ENCODE data around the gene RAI14.

Gene RAI14

GRCh38 chr5:34624691-34625090 lies 31.4 kb upstream of the RAI14 start:
- no peak overlapping the region for H3K4me3 ChIP-seq (ENCODE audit: insufficient read depth in 1 of 2, low read depth in 1 of 2, low read length in 2 of 2)
- H2BK12ac ChIP-seq (ENCODE audit: low read length in 2 of 2) = no peak overlapping the region
- H3K27me3 ChIP-seq (ENCODE audit: control insufficient read depth in 1 of 2, insufficient read depth in 1 of 2, low read length in 2 of 2) = no peaks in the 10 kb centered on the region
- peak overlapping the region in 1 of 2 experiments; percentile 9 for H3K18ac ChIP-seq (ENCODE audit: low read depth in 1 of 2, low read length in 2 of 2)
- no peak overlapping the region for H2BK5ac ChIP-seq (ENCODE audit: low read depth, low read length, poor library complexity, severe bottlenecking)
- no peaks in the 10 kb centered on the region for H3K79me1 ChIP-seq (replicated peaks; ENCODE audit: low read length, poor library complexity, severe bottlenecking)
- no peak overlapping the region for H3K14ac ChIP-seq (ENCODE audit: low read length in 2 of 2)
- no peak overlapping the region for H3K27ac ChIP-seq (ENCODE audit: low read length, poor library complexity, severe bottlenecking)
- no peak overlapping the region for H4K91ac ChIP-seq (ENCODE audit: low read length)
- H2AFZ ChIP-seq (ENCODE audit: low read depth, low read length) = no peak overlapping the region
- H3K23ac ChIP-seq (ENCODE audit: low read length in 2 of 2) = no peak overlapping the region
- H3K9ac ChIP-seq (ENCODE audit: low read length) = no peak overlapping the region
- H2AK5ac ChIP-seq (ENCODE audit: low read length, severe bottlenecking) = no peak overlapping the region
- DNase-seq = no peak
- no peaks in the 10 kb centered on the region for H3K9me3 ChIP-seq (ENCODE audit: control insufficient read depth, low read length)
- no peak overlapping the region for H2BK15ac ChIP-seq (ENCODE audit: low read depth, poor library complexity, severe bottlenecking)
- H3K4me2 ChIP-seq (ENCODE audit: low read length, poor library complexity, severe bottlenecking) = no peak overlapping the region
- H3K4me1 ChIP-seq (ENCODE audit: control insufficient read depth, insufficient read depth, low read depth, low read length) = peaks cover 4% of the 10 kb centered on the region
- 84% methylated on average over 3 of the region's 3 CpGs for WGBS
- no peak overlapping the region for H3K4ac ChIP-seq (ENCODE audit: low read depth in 1 of 2, low read length in 2 of 2)
- no peaks in the 10 kb centered on the region for H3K36me3 ChIP-seq (ENCODE audit: control insufficient read depth in 1 of 2, insufficient read depth in 2 of 2, low read depth in 1 of 2, low read length in 2 of 2)
- no peak overlapping the region for H2BK120ac ChIP-seq (ENCODE audit: low read depth, low read length)
- H4K8ac ChIP-seq (ENCODE audit: low read length) = no peak overlapping the region

GRCh38 chr5:34625246-34625645 lies 30.9 kb upstream of the RAI14 start:
- no peaks in the 10 kb centered on the region for H3K79me1 ChIP-seq (replicated peaks; ENCODE audit: low read length, poor library complexity, severe bottlenecking)
- no peaks in the 10 kb centered on the region for H3K9me3 ChIP-seq (ENCODE audit: control insufficient read depth, low read length)
- 78% methylated on average over 1 of the region's 1 CpG for WGBS
- H3K36me3 ChIP-seq (ENCODE audit: control insufficient read depth in 1 of 2, insufficient read depth in 2 of 2, low read depth in 1 of 2, low read length in 2 of 2) = no peaks in the 10 kb centered on the region
- no peak overlapping the region for H3K4ac ChIP-seq (ENCODE audit: low read depth in 1 of 2, low read length in 2 of 2)
- H3K23ac ChIP-seq (ENCODE audit: low read length in 2 of 2) = no peak overlapping the region
- H2AK5ac ChIP-seq (ENCODE audit: low read length, severe bottlenecking) = no peak overlapping the region
- H4K91ac ChIP-seq (ENCODE audit: low read length) = no peak overlapping the region
- no peak overlapping the region for H3K14ac ChIP-seq (ENCODE audit: low read length in 2 of 2)
- no peak overlapping the region for H3K27ac ChIP-seq (ENCODE audit: low read length, poor library complexity, severe bottlenecking)
- H2BK12ac ChIP-seq (ENCODE audit: low read length in 2 of 2) = no peak overlapping the region
- H3K4me3 ChIP-seq (ENCODE audit: insufficient read depth in 1 of 2, low read depth in 1 of 2, low read length in 2 of 2) = no peak overlapping the region
- no peak overlapping the region for H2AFZ ChIP-seq (ENCODE audit: low read depth, low read length)
- DNase-seq = peak; percentile 26
- no peak overlapping the region for H3K4me2 ChIP-seq (ENCODE audit: low read length, poor library complexity, severe bottlenecking)
- H2BK5ac ChIP-seq (ENCODE audit: low read depth, low read length, poor library complexity, severe bottlenecking) = no peak overlapping the region
- H3K18ac ChIP-seq (ENCODE audit: low read depth in 1 of 2, low read length in 2 of 2) = no peak overlapping the region
- no peaks in the 10 kb centered on the region for H3K27me3 ChIP-seq (ENCODE audit: control insufficient read depth in 1 of 2, insufficient read depth in 1 of 2, low read length in 2 of 2)
- H4K8ac ChIP-seq (ENCODE audit: low read length) = no peak overlapping the region
- H2BK15ac ChIP-seq (ENCODE audit: low read depth, poor library complexity, severe bottlenecking) = no peak overlapping the region
- H2BK120ac ChIP-seq (ENCODE audit: low read depth, low read length) = no peak overlapping the region
- peaks cover 4% of the 10 kb centered on the region for H3K4me1 ChIP-seq (ENCODE audit: control insufficient read depth, insufficient read depth, low read depth, low read length)
- H3K9ac ChIP-seq (ENCODE audit: low read length) = no peak overlapping the region

GRCh38 chr5:34626036-34626435 lies 30.1 kb upstream of the RAI14 start:
- no peak overlapping the region for H2AK5ac ChIP-seq (ENCODE audit: low read length, severe bottlenecking)
- no peaks in the 10 kb centered on the region for H3K36me3 ChIP-seq (ENCODE audit: control insufficient read depth in 1 of 2, insufficient read depth in 2 of 2, low read depth in 1 of 2, low read length in 2 of 2)
- H3K4me3 ChIP-seq (ENCODE audit: insufficient read depth in 1 of 2, low read depth in 1 of 2, low read length in 2 of 2) = no peak overlapping the region
- H2BK5ac ChIP-seq (ENCODE audit: low read depth, low read length, poor library complexity, severe bottlenecking) = no peak overlapping the region
- no peak overlapping the region for H3K14ac ChIP-seq (ENCODE audit: low read length in 2 of 2)
- H2AFZ ChIP-seq (ENCODE audit: low read depth, low read length) = no peak overlapping the region
- no peak overlapping the region for H3K18ac ChIP-seq (ENCODE audit: low read depth in 1 of 2, low read length in 2 of 2)
- H3K9me3 ChIP-seq (ENCODE audit: control insufficient read depth, low read length) = no peaks in the 10 kb centered on the region
- peak; percentile 97 for DNase-seq
- H2BK12ac ChIP-seq (ENCODE audit: low read length in 2 of 2) = no peak overlapping the region
- H4K8ac ChIP-seq (ENCODE audit: low read length) = no peak overlapping the region
- H3K79me1 ChIP-seq (replicated peaks; ENCODE audit: low read length, poor library complexity, severe bottlenecking) = no peaks in the 10 kb centered on the region
- no peak overlapping the region for H2BK15ac ChIP-seq (ENCODE audit: low read depth, poor library complexity, severe bottlenecking)
- no peak overlapping the region for H3K4me2 ChIP-seq (ENCODE audit: low read length, poor library complexity, severe bottlenecking)
- no peak overlapping the region for H4K91ac ChIP-seq (ENCODE audit: low read length)
- H3K4me1 ChIP-seq (ENCODE audit: control insufficient read depth, insufficient read depth, low read depth, low read length) = peaks cover 4% of the 10 kb centered on the region
- no peaks in the 10 kb centered on the region for H3K27me3 ChIP-seq (ENCODE audit: control insufficient read depth in 1 of 2, insufficient read depth in 1 of 2, low read length in 2 of 2)
- WGBS = 13% methylated on average over 3 of the region's 6 CpGs
- H3K23ac ChIP-seq (ENCODE audit: low read length in 2 of 2) = no peak overlapping the region
- H2BK120ac ChIP-seq (ENCODE audit: low read depth, low read length) = no peak overlapping the region
- no peak overlapping the region for H3K4ac ChIP-seq (ENCODE audit: low read depth in 1 of 2, low read length in 2 of 2)
- H3K27ac ChIP-seq (ENCODE audit: low read length, poor library complexity, severe bottlenecking) = no peak overlapping the region
- H3K9ac ChIP-seq (ENCODE audit: low read length) = no peak overlapping the region

GRCh38 chr5:34626751-34627150 lies 29.4 kb upstream of the RAI14 start:
- WGBS = no CpG with 5 or more reads among the region's 5 CpGs
- Histone ChIP-seq H4K8ac (ENCODE audit: low read length) (no peak overlapping the region), H3K4me1 (ENCODE audit: control insufficient read depth, insufficient read depth, low read depth, low read length) (peaks cover 4% of the 10 kb centered on the region), H2BK15ac (ENCODE audit: low read depth, poor library complexity, severe bottlenecking) (no peak overlapping the region), H3K79me1 (replicated peaks; ENCODE audit: low read length, poor library complexity, severe bottlenecking) (no peaks in the 10 kb centered on the region), H3K27me3 (ENCODE audit: control insufficient read depth in 1 of 2, insufficient read depth in 1 of 2, low read length in 2 of 2) (no peaks in the 10 kb centered on the region), H3K36me3 (ENCODE audit: control insufficient read depth in 1 of 2, insufficient read depth in 2 of 2, low read depth in 1 of 2, low read length in 2 of 2) (no peaks in the 10 kb centered on the region), H2BK12ac (ENCODE audit: low read length in 2 of 2) (peak overlapping the region in 1 of 2 experiments; percentile 55), H3K27ac (ENCODE audit: low read length, poor library complexity, severe bottlenecking) (no peak overlapping the region), H3K4me2 (ENCODE audit: low read length, poor library complexity, severe bottlenecking) (no peak overlapping the region), H3K14ac (ENCODE audit: low read length in 2 of 2) (no peak overlapping the region), H3K23ac (ENCODE audit: low read length in 2 of 2) (no peak overlapping the region), H4K91ac (ENCODE audit: low read length) (no peak overlapping the region), H2BK5ac (ENCODE audit: low read depth, low read length, poor library complexity, severe bottlenecking) (no peak overlapping the region), H3K18ac (ENCODE audit: low read depth in 1 of 2, low read length in 2 of 2) (peak overlapping the region in 1 of 2 experiments; percentile 19), H2AFZ (ENCODE audit: low read depth, low read length) (no peak overlapping the region), H2BK120ac (ENCODE audit: low read depth, low read length) (no peak overlapping the region), H3K9me3 (ENCODE audit: control insufficient read depth, low read length) (no peaks in the 10 kb centered on the region), H3K4me3 (ENCODE audit: insufficient read depth in 1 of 2, low read depth in 1 of 2, low read length in 2 of 2) (no peak overlapping the region), H3K9ac (ENCODE audit: low read length) (no peak overlapping the region), H3K4ac (ENCODE audit: low read depth in 1 of 2, low read length in 2 of 2) (no peak overlapping the region), H2AK5ac (ENCODE audit: low read length, severe bottlenecking) (no peak overlapping the region)
- DNase-seq = peak; percentile 39
